Activated T-helper 17 cell treated with anti-CD3 and anti-CD28 coated beads, Interleukin-2, amount 50 U/mL, for 72 hours (primary cell): ENCODE results near the gene CDC14B. TPM values are rescaled to one million over a fixed set of nuclear protein-coding genes. Genes with fewer than 3 reads are reported as not detected.
"Not testable (repeated sequence)": the region's sequence is repeated elsewhere in the genome, so short reads cannot be mapped to it uniquely, and the experiment has no call there.

Experiments used
- ATAC-seq: fragments of 150-1000 bp; cut with Tn5 transposase; replicated peaks from 2 replicates; pipeline ENCODE4 v1.10.0; 2021; ENCODE audit warnings: mild to moderate bottlenecking, moderate library complexity
- H3K27ac Mint-ChIP-seq: one replicate; pipeline ENCODE4 v1.8.0; 2022; ENCODE audit warnings: mixed read lengths
- H3K27me3 Mint-ChIP-seq: one replicate; pipeline ENCODE4 v1.8.0; 2022; ENCODE audit warnings: mixed read lengths
- H3K36me3 Mint-ChIP-seq: one replicate; pipeline ENCODE4 v1.8.0; 2022; ENCODE audit warnings: low read depth, mild to moderate bottlenecking, mixed read lengths
- H3K4me1 Mint-ChIP-seq: one replicate; pipeline ENCODE4 v1.8.0; 2022; ENCODE audit warnings: mixed read lengths
- H3K4me3 Mint-ChIP-seq: one replicate; pipeline ENCODE4 v1.8.0; 2022; ENCODE audit warnings: mild to moderate bottlenecking, mixed read lengths
- H3K9me3 Mint-ChIP-seq: one replicate; pipeline ENCODE4 v1.8.0; 2022; ENCODE audit warnings: mixed read lengths
- total RNA-seq, 2 donors: library from RNA; stranded (reverse); gene quantifications; one replicate each; pipeline ENCODE4 v1.2.3, GENCODE V29; 2022

Gene CDC14B
- total RNA-seq, 2 donors from 2014 or later, result 2.4 to 6.5 TPM

DNA sequence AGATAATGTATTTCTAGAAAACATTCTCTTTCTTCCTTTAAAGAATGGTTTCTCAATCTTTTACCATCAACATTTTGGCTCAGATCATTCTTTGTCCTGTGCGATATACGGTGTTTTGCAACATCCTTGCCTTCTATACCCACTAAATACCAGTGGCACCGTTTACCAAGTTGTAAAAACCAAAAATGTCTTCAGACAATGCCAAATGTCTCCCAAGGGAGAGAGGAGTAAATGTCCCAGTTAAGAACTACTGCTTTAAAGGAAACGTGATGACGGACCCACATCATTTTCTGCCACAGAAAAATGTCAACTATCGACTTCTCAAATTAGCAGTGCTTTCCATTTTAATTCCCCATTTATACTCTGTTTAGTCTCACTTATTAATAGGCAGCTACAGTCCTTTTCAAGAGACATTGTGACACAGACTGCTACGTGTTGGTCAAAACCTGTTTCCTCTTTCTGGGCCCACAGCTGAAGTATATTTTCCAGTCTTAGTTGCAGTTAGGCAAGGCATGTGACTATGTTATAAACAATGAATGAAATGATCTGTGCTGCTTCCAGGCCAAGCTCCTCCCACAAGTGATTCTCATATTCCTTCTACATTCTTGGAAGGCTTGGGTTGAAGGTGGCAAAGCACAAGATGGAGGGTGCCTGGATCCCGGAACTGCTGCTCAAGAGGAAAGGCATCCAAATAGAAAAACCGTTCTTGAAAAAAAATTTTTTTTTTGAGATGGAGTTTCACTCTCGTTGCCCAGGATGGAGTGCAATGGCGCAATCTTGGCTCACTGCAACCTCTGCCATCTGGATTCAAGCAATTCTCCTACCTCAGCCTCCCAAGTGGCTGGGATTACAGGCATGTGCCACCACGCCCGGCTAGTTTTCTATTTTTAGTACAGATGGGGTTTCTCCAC, 26.7 kb upstream of the CDC14B start:
- no peak for ATAC-seq
- H3K9me3 Mint-ChIP-seq, result no peaks in the 10 kb centered on the region
- no peaks in the 10 kb centered on the region for H3K27me3 Mint-ChIP-seq
- H3K36me3 Mint-ChIP-seq, result peaks cover 74% of the 10 kb centered on the region
- no peak overlapping the region for H3K27ac Mint-ChIP-seq
- H3K4me1 Mint-ChIP-seq, result peaks cover 7% of the 10 kb centered on the region
- no peak overlapping the region for H3K4me3 Mint-ChIP-seq

- H3K36me3 Mint-ChIP-seq, result peaks cover 58% of the 10 kb centered on the region
- H3K4me1 Mint-ChIP-seq, result no peaks in the 10 kb centered on the region
- no peak overlapping the region for H3K4me3 Mint-ChIP-seq
- H3K9me3 Mint-ChIP-seq, result no peaks in the 10 kb centered on the region
- no peaks in the 10 kb centered on the region for H3K27me3 Mint-ChIP-seq
- no peak for ATAC-seq
- no peak overlapping the region for H3K27ac Mint-ChIP-seq
Observed at GRCh38 chr9:96644137-96644536, 24.5 kb upstream of the CDC14B start.

DNA sequence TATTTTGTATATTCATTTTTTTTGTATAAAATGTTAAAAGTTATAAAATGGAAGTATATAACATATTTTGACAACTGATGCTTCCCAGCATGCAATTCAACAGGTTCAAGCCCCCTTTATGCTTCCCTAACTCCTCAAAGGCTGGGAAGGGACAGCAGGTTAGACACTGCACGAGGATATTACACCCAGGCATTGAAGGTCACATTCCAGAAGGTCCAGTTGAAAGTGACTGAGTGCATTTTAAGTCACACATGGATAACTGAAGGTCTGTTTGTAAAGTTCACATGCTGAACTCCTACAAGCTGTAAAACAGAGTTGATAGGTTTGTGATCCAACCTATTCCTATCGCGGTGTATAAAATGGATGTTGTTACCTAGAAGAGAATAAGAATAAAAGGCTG, 21.9 kb upstream of the CDC14B start:
- no peaks in the 10 kb centered on the region for H3K9me3 Mint-ChIP-seq
- no peak for ATAC-seq
- no peak overlapping the region for H3K4me3 Mint-ChIP-seq
- no peaks in the 10 kb centered on the region for H3K27me3 Mint-ChIP-seq
- H3K27ac Mint-ChIP-seq, result no peak overlapping the region
- H3K4me1 Mint-ChIP-seq, result no peaks in the 10 kb centered on the region
- H3K36me3 Mint-ChIP-seq, result peaks cover 35% of the 10 kb centered on the region

- peaks cover under 1% of the 10 kb centered on the region for H3K27me3 Mint-ChIP-seq
Observed at GRCh38 chr9:96638606-96639364, 19.1 kb upstream of the CDC14B start.

DNA sequence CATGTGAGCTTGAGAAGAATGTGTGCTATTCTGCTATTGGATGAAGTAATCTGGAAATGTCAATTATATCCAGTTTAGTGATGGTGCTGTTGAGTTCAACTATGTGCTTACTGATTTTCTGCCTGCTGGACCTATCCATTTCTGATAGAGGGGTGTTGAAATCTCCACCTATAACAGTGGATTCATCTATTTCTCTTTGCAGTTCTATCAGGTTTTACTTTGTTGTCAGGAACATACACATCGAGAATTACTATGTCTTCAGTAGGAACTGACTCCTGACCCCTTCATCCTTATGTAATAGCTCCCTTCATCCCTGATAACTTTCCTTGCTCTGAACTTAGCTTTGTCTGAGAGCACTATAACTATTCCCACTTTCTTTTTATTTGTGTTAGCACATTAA, 16.7 kb upstream of the CDC14B start:
- Mint-ChIP-seq H3K27me3 (peaks cover 6% of the 10 kb centered on the region), H3K4me1 (no peaks in the 10 kb centered on the region), H3K27ac (no peak overlapping the region), H3K9me3 (no peaks in the 10 kb centered on the region), H3K4me3 (no peak overlapping the region), H3K36me3 (peaks cover 6% of the 10 kb centered on the region)
- no peak for ATAC-seq

More at GRCh38 chr9:96638606-96639364, 19.1 kb upstream of the CDC14B start:
- ATAC-seq, result no peak
- Mint-ChIP-seq H3K4me1 (no peaks in the 10 kb centered on the region), H3K9me3 (no peaks in the 10 kb centered on the region), H3K27ac (no peak overlapping the region), H3K36me3 (peaks cover 18% of the 10 kb centered on the region), H3K4me3 (no peak overlapping the region)

DNA sequence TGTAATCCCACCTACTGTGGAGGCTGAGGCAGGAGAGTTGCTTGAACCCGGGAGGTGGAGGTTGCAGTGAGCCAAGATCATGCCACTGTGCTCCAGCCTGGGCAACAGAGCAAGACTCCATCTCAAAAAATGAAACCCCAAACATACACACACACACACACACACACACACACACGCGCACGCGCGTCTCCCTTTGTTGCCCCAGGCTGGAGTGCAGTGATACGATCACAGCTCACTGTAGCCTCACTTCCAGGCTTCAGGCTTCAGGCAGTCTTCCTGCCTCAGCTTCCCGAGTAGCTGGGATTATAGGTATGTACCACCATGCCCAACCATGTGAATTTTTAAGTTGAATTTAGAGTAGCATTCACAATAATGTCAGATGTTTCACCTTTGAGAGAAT, 13.9 kb upstream of the CDC14B start:
- peaks cover 17% of the 10 kb centered on the region for H3K27me3 Mint-ChIP-seq
- H3K27ac Mint-ChIP-seq, H3K4me1 Mint-ChIP-seq, H3K9me3 Mint-ChIP-seq, H3K36me3 Mint-ChIP-seq, H3K4me3 Mint-ChIP-seq, ATAC-seq: not testable (repeated sequence)

DNA sequence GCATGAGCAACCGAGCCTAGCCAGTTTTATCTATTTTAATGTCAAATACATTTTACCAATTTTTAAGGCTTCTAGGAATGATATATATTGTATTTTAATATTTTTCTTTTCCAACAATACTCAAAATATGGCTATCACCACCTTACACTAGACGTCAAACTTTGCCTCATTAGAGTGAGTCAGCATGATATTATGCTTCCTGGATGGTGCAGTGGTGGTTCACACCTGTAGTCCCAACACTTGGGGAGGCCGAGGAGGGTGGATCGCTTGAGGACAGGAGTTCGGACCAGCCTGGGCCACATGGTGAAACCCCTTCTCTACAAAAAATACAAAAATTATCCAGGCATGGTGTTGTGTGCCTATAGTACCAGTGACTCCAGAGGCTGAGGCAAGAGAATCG, 7.3 kb upstream of the CDC14B start:
- no peak for ATAC-seq
- Mint-ChIP-seq H3K4me1 (no peaks in the 10 kb centered on the region), H3K9me3 (no peaks in the 10 kb centered on the region), H3K4me3 (no peak overlapping the region), H3K27me3 (peaks cover 13% of the 10 kb centered on the region), H3K27ac (no peak overlapping the region), H3K36me3 (no peaks in the 10 kb centered on the region)

- H3K4me3 Mint-ChIP-seq, result no peak overlapping the region
- no peaks in the 10 kb centered on the region for H3K4me1 Mint-ChIP-seq
- ATAC-seq, result no peak
- no peaks in the 10 kb centered on the region for H3K9me3 Mint-ChIP-seq
- H3K27ac Mint-ChIP-seq, result no peak overlapping the region
- peaks cover 14% of the 10 kb centered on the region for H3K27me3 Mint-ChIP-seq
- H3K36me3 Mint-ChIP-seq, result no peaks in the 10 kb centered on the region
Observed at GRCh38 chr9:96621618-96622017, 2.0 kb upstream of the CDC14B start.

DNA sequence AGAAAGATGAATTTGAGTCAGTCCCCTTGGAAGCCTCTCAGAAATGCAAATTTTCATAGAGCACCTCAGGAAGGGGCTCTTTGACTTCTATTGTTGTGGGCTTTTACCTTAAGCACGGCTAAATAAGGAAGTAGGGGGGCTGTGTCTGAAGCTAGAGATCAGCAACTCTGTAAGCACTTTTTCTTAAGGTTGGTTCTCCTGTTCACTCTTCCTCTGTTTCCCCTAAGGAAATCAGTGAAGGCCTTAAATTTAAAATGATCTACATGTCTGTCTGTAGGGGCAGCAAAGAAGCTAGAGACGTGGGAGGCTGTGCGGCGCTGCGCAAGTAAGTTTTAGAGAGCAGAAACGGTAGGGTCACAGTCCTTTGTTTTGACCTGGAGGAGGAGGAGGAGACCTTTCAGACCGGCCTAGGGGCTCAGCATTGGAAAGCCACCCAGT, 1.2 kb upstream of the CDC14B start:
- no peak for ATAC-seq

GRCh38 chr9:96620181-96620514, 505 bp upstream of the CDC14B start:
- peaks cover 17% of the 10 kb centered on the region for H3K27me3 Mint-ChIP-seq

More for the DNA sequence above, 1.2 kb upstream of the CDC14B start:
- H3K4me1 Mint-ChIP-seq, result no peaks in the 10 kb centered on the region
- H3K27me3 Mint-ChIP-seq, result peaks cover 14% of the 10 kb centered on the region
- H3K4me3 Mint-ChIP-seq, result peak overlapping the region; percentile 53
- no peaks in the 10 kb centered on the region for H3K36me3 Mint-ChIP-seq
- H3K27ac Mint-ChIP-seq, result no peak overlapping the region
- H3K9me3 Mint-ChIP-seq, result no peaks in the 10 kb centered on the region

GRCh38 chr9:96619124-96619465, 548 bp downstream of the CDC14B start:
- no peak overlapping the region for H3K27ac Mint-ChIP-seq
- H3K4me1 Mint-ChIP-seq, result no peaks in the 10 kb centered on the region
- H3K9me3 Mint-ChIP-seq, result no peaks in the 10 kb centered on the region
- peaks cover 17% of the 10 kb centered on the region for H3K27me3 Mint-ChIP-seq
- ATAC-seq, result no peak
- H3K4me3 Mint-ChIP-seq, result peak overlapping the region; percentile 45
- no peaks in the 10 kb centered on the region for H3K36me3 Mint-ChIP-seq

More at GRCh38 chr9:96620181-96620514, 505 bp upstream of the CDC14B start:
- no peaks in the 10 kb centered on the region for H3K36me3 Mint-ChIP-seq
- no peak for ATAC-seq
- no peaks in the 10 kb centered on the region for H3K4me1 Mint-ChIP-seq
- peak overlapping the region; percentile 53 for H3K4me3 Mint-ChIP-seq
- H3K9me3 Mint-ChIP-seq, result no peaks in the 10 kb centered on the region
- no peak overlapping the region for H3K27ac Mint-ChIP-seq

- H3K4me1 Mint-ChIP-seq, result no peaks in the 10 kb centered on the region
Observed at GRCh38 chr9:96618209-96619123, 1.2 kb downstream of the CDC14B start.

GRCh38 chr9:96617439-96618185, 2.0 kb downstream of the CDC14B start:
- no peaks in the 10 kb centered on the region for H3K4me1 Mint-ChIP-seq
- ATAC-seq, result no peak
- H3K9me3 Mint-ChIP-seq, result no peaks in the 10 kb centered on the region
- H3K36me3 Mint-ChIP-seq, result no peaks in the 10 kb centered on the region
- H3K4me3 Mint-ChIP-seq, result peak overlapping the region; percentile 45
- H3K27ac Mint-ChIP-seq, result no peak overlapping the region
- H3K27me3 Mint-ChIP-seq, result peaks cover 22% of the 10 kb centered on the region

More at GRCh38 chr9:96618209-96619123, 1.2 kb downstream of the CDC14B start:
- ATAC-seq, result peak; percentile 36
- no peaks in the 10 kb centered on the region for H3K36me3 Mint-ChIP-seq
- no peaks in the 10 kb centered on the region for H3K9me3 Mint-ChIP-seq
- H3K27ac Mint-ChIP-seq, result no peak overlapping the region
- H3K4me3 Mint-ChIP-seq, result peak overlapping the region; percentile 45
- peaks cover 17% of the 10 kb centered on the region for H3K27me3 Mint-ChIP-seq
